Measurements from ENCODE around the gene KCNIP4. TPM values are rescaled to one million over a fixed set of nuclear protein-coding genes. Genes with fewer than 3 reads are reported as not detected.

Gene KCNIP4
- total RNA-seq, 1 experiment from 2014 or later = not detected

DNA sequence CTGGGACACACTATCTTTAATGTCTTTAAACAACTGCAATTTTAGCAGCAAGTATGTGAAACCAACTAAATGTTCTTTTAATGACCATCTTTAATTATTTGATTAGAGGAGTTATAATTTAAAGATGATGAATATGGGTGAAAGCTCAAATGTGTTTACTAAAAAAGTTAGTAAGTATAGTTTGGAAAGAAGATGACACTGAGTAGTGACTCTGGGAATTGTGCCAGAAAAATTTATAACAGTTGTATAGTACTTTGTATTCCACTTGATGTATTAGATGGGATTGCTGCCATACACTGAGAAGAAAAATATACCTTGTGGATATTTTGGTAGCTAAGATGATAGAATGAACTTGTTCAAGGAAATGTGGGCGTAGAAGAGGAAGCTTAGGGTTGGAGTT lies 1267.8 kb downstream of the KCNIP4 start:
- Histone ChIP-seq H3F3A (ENCODE audit: insufficient read depth, low read depth) (no peaks in the 10 kb centered on the region), H3K79me2 (ENCODE audit: low read depth) (no peaks in the 10 kb centered on the region), H3K9me3 (ENCODE audit: insufficient read depth, low read depth) (no peaks in the 10 kb centered on the region), H3K4me1 (replicated peaks; ENCODE audit: insufficient read depth) (no peaks in the 10 kb centered on the region), H2AFZ (no peak overlapping the region), H3K27me3 (ENCODE audit: insufficient read depth, low read depth) (no peaks in the 10 kb centered on the region), H3K36me3 (ENCODE audit: low read depth) (no peaks in the 10 kb centered on the region), H3K4me3 (no peak overlapping the region), H3K4me2 (no peak overlapping the region), H3K9me2 (ENCODE audit: insufficient read depth) (no peaks in the 10 kb centered on the region), H4K20me1 (ENCODE audit: insufficient read depth) (no peaks in the 10 kb centered on the region), H3K27ac (no peak overlapping the region)
- no peak for TF ChIP-seq EZH2 (IDR thresholded peaks at IDR 0.05; ENCODE audit: low read depth)
- TF ChIP-seq, protein P1, sequence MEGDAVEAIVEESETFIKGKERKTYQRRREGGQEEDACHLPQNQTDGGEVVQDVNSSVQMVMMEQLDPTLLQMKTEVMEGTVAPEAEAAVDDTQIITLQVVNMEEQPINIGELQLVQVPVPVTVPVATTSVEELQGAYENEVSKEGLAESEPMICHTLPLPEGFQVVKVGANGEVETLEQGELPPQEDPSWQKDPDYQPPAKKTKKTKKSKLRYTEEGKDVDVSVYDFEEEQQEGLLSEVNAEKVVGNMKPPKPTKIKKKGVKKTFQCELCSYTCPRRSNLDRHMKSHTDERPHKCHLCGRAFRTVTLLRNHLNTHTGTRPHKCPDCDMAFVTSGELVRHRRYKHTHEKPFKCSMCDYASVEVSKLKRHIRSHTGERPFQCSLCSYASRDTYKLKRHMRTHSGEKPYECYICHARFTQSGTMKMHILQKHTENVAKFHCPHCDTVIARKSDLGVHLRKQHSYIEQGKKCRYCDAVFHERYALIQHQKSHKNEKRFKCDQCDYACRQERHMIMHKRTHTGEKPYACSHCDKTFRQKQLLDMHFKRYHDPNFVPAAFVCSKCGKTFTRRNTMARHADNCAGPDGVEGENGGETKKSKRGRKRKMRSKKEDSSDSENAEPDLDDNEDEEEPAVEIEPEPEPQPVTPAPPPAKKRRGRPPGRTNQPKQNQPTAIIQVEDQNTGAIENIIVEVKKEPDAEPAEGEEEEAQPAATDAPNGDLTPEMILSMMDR (conservative IDR thresholded peaks at IDR 0.05) = no peak
- no TSS peak for BruUV-seq (replicated peaks)
- intact Hi-C loops (cut with micrococcal nuclease; ENCODE audit: unreplicated experiment) = no loop called here
- ChIA-PET CTCF (no interaction called here), POLR2A (ENCODE audit: unreplicated experiment) (no interaction called here)
- DNase-seq = no peak

DNA sequence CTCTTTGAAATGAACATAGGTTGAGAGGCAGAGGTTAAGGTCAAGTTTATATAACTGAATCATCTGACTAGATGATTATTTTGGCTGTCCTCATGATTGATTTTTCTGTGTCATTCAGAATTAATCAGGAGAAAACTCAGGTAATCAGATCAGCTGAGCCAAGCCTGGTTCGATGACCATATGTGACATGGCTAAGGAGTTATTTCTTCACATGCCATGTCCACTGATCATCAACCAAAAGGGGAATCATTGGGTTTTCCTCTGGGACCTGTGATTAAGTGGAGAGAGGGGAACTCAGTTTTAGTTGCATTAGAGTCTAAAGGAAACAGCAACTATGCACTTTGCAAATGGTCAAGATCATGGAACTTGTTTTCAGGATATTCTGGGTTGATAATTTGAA lies 1268.6 kb downstream of the KCNIP4 start:
- no peak overlapping the region for H3K4me3 ChIP-seq
- POLR2A ChIA-PET (ENCODE audit: unreplicated experiment) = no interaction called here
- H3K79me2 ChIP-seq (ENCODE audit: low read depth) = no peaks in the 10 kb centered on the region
- H3K4me1 ChIP-seq (replicated peaks; ENCODE audit: insufficient read depth) = no peaks in the 10 kb centered on the region
- no peaks in the 10 kb centered on the region for H4K20me1 ChIP-seq (ENCODE audit: insufficient read depth)
- intact Hi-C loops (cut with micrococcal nuclease; ENCODE audit: unreplicated experiment) = no loop called here
- no peaks in the 10 kb centered on the region for H3K27me3 ChIP-seq (ENCODE audit: insufficient read depth, low read depth)
- CTCF ChIA-PET = no interaction called here
- no peak for DNase-seq
- H3K36me3 ChIP-seq (ENCODE audit: low read depth) = no peaks in the 10 kb centered on the region
- H3F3A ChIP-seq (ENCODE audit: insufficient read depth, low read depth) = no peaks in the 10 kb centered on the region
- no peak for TF ChIP-seq EZH2 (IDR thresholded peaks at IDR 0.05; ENCODE audit: low read depth)
- TF ChIP-seq, protein P1 (conservative IDR thresholded peaks at IDR 0.05) = no peak
- no TSS peak for BruUV-seq (replicated peaks)
- H3K4me2 ChIP-seq = no peak overlapping the region
- H3K27ac ChIP-seq = no peak overlapping the region
- no peaks in the 10 kb centered on the region for H3K9me2 ChIP-seq (ENCODE audit: insufficient read depth)
- H2AFZ ChIP-seq = no peak overlapping the region
- no peaks in the 10 kb centered on the region for H3K9me3 ChIP-seq (ENCODE audit: insufficient read depth, low read depth)

Small RNA genes lying within 50 kb of the gene (microRNA-seq; reads per million reads assigned to microRNA genes)
- gene MIR7978 (ENCODE audit: borderline number of aligned reads, borderline replicate concordance) = not detected
